Ishikawa (cell line): ENCODE measurements around the gene AP1AR.

Source experiments
- CEBPB ChIP-seq: IDR thresholded peaks from 2 replicates; pipeline ENCODE4 v1.6.1; 2012
- CREB1 ChIP-seq: IDR thresholded peaks from 2 replicates; pipeline ENCODE4 v1.6.1; 2012; ENCODE audit warnings: low read depth
- EGR1 ChIP-seq: IDR thresholded peaks from 2 replicates; pipeline ENCODE4 v1.6.1; 2012
- EP300 ChIP-seq: IDR thresholded peaks from 2 replicates; pipeline ENCODE4 v1.6.1; 2012; ENCODE audit warnings: borderline replicate concordance
- FOXM1 ChIP-seq: IDR thresholded peaks from 2 replicates; pipeline ENCODE4 v1.6.1; 2012; ENCODE audit warnings: low read depth, borderline replicate concordance
- NFIC ChIP-seq: IDR thresholded peaks from 2 replicates; pipeline ENCODE4 v1.6.1; 2012
- RAD21 ChIP-seq: IDR thresholded peaks from 2 replicates; pipeline ENCODE4 v1.6.1; 2012; ENCODE audit warnings: low read depth
- TAF1 ChIP-seq: IDR thresholded peaks from 2 replicates; pipeline ENCODE4 v1.6.1; 2012; ENCODE audit warnings: low read depth, mild to moderate bottlenecking
- TCF12 ChIP-seq: IDR thresholded peaks from 2 replicates; pipeline ENCODE4 v1.6.1; 2012; ENCODE audit warnings: low read depth
- TEAD4 ChIP-seq: IDR thresholded peaks from 2 replicates; pipeline ENCODE4 v1.6.1; 2012
- YY1 ChIP-seq: IDR thresholded peaks from 2 replicates; pipeline ENCODE4 v1.6.1; 2012; ENCODE audit warnings: low read depth
- TF ChIP-seq, protein P1 (sequence below): IDR thresholded peaks from 2 replicates; pipeline ENCODE4 v1.6.1; 2012
- TF ChIP-seq, protein P2 (sequence below): IDR thresholded peaks from 2 replicates; pipeline ENCODE4 v1.6.1; 2012
- TF ChIP-seq, protein P3 (sequence below): IDR thresholded peaks from 2 replicates; pipeline ENCODE4 v1.6.1; 2012; ENCODE audit warnings: low read depth, mild to moderate bottlenecking

Gene AP1AR

DNA sequence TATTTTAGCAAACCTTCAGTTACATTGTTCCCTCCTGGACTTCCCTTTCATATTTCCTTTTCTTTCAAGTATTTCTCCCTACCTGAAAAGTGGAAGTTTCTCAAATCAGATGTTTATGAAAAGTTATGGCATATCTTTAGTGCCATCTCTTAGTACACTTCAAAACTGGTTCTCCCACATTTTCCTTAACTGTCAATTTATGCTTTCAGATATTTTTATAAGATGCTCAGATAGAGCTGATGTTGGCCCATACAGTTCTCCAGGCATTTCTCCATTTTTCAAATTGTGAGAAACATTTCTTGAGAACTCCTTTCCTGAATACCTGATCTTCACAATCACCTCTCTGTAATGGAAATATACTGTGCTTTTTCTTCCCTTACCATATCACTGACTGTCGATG, 32.5 kb upstream of the AP1AR start:
- TF ChIP-seq TAF1 (no peak), FOXM1 (no peak), EP300 (no peak)
- TF ChIP-seq, protein P1, sequence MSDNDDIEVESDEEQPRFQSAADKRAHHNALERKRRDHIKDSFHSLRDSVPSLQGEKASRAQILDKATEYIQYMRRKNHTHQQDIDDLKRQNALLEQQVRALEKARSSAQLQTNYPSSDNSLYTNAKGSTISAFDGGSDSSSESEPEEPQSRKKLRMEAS, result no peak
- TF ChIP-seq, protein P2, sequence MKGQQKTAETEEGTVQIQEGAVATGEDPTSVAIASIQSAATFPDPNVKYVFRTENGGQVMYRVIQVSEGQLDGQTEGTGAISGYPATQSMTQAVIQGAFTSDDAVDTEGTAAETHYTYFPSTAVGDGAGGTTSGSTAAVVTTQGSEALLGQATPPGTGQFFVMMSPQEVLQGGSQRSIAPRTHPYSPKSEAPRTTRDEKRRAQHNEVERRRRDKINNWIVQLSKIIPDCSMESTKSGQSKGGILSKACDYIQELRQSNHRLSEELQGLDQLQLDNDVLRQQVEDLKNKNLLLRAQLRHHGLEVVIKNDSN, result no peak
- TF ChIP-seq, protein P3, sequence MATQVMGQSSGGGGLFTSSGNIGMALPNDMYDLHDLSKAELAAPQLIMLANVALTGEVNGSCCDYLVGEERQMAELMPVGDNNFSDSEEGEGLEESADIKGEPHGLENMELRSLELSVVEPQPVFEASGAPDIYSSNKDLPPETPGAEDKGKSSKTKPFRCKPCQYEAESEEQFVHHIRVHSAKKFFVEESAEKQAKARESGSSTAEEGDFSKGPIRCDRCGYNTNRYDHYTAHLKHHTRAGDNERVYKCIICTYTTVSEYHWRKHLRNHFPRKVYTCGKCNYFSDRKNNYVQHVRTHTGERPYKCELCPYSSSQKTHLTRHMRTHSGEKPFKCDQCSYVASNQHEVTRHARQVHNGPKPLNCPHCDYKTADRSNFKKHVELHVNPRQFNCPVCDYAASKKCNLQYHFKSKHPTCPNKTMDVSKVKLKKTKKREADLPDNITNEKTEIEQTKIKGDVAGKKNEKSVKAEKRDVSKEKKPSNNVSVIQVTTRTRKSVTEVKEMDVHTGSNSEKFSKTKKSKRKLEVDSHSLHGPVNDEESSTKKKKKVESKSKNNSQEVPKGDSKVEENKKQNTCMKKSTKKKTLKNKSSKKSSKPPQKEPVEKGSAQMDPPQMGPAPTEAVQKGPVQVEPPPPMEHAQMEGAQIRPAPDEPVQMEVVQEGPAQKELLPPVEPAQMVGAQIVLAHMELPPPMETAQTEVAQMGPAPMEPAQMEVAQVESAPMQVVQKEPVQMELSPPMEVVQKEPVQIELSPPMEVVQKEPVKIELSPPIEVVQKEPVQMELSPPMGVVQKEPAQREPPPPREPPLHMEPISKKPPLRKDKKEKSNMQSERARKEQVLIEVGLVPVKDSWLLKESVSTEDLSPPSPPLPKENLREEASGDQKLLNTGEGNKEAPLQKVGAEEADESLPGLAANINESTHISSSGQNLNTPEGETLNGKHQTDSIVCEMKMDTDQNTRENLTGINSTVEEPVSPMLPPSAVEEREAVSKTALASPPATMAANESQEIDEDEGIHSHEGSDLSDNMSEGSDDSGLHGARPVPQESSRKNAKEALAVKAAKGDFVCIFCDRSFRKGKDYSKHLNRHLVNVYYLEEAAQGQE, result no peak

DNA sequence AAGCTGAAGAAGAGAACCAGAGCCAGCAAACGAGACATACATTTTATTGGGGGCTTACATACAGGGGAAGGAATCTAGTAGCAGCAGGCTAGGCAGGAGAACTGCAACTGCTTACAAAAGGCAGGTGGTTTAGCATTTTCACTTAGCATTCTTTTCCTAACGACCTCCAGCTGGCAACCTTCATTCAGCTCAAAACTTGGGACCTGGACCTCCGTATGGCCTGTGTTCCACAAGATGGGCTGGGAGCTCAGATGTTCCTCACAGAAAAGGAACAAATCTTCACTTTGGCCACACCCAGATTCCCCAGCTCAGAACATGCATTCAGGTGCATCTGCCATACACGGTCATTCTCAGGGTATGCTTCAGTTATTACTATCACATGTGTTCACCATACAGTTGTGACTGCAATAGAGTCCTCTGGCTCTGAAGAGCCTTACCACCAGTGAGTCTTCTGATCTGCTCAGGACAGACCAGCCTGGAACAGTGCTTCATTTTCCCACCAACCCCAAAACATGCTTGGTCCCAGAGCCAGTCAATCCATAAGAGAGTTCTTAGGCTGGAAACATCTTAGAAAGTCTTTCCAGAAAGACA, 29.6 kb upstream of the AP1AR start:
- TF ChIP-seq TAF1, result no peak
- TF ChIP-seq CEBPB, result no peak
- no peak for TF ChIP-seq NFIC
- TF ChIP-seq, protein P2, result no peak
- TF ChIP-seq, protein P3, result no peak
- no peak for TF ChIP-seq TCF12

DNA sequence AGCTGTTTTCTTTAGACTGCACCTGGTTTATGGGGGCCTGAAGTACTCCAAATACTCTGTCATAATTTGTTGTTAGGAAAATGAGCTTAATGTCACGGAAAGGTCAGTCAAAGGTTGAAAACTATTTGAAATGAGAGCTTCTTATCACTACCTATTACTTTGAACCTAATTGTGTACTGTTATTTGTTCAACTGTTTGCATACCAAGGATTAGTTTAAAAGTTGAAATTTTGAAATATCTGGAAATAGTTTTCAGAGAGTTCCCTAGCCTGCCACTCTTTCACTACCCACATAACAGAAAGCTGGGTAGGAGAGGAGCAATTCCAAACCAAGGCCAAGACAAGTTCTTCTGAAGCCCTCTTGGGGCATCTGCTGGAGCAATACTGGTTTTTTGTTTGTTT, 28.0 kb upstream of the AP1AR start:
- TF ChIP-seq TCF12, result no peak
- TF ChIP-seq FOXM1, result no peak
- TF ChIP-seq, protein P3, result no peak
- TF ChIP-seq TEAD4, result no peak
- TF ChIP-seq, protein P2, result no peak
- no peak for TF ChIP-seq CREB1
- no peak for TF ChIP-seq YY1

DNA sequence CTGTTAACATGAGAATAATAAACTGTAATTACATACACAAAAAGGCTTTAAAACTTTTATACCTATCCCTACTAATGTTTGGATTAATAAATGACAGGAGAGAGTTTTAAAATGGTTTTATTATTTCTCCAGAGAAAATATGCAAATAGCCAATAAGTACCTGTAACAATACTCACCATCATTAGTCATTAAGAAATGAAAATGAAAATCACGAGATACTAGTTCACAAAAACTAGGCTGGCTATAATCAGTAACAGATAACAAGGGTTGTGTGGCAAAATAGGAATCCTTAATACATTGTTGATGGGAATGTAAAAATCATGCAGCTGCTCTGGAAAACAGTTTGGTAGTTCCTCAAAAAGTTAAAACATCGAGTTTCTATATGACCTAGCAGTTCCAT, 25.2 kb upstream of the AP1AR start:
- TF ChIP-seq YY1, result no peak

DNA sequence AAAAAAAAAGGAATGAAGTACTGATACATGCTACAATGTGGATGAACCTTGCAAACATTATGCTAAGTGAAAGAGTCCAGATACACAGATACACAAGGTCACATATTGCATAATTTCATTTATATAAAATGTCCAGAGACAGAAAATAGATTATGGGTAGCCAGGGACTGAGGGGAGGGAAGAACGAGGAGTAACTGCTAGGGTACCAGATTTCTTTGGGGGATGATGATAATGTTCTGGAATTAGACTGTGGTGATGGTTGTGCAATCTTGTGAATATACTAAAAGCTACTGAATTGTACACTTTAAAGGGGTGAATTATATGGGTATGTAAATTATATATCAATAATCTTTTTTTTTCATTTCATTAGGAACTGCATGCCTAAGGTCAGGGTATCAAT, 20.8 kb upstream of the AP1AR start:
- no peak for TF ChIP-seq RAD21
- TF ChIP-seq EGR1, result no peak
- TF ChIP-seq TEAD4, result no peak
- TF ChIP-seq CEBPB, result no peak
- TF ChIP-seq, protein P3, result no peak
- TF ChIP-seq TCF12, result no peak
- TF ChIP-seq FOXM1, result no peak
